ENCODE results near the gene PIP5K1C. TPM values are rescaled to one million over a fixed set of nuclear protein-coding genes. Genes with fewer than 3 reads are reported as not detected.

The PIP5K1C gene
- total RNA-seq, 1 donor from 2014 or later = 11.7 TPM

GRCh38 chr19:3615524-3616135 is 84.6 kb downstream of the PIP5K1C start:
- H3K4me3 ChIP-seq (ENCODE audit: low read depth, low read length) = no peak overlapping the region
- DNase-seq (ENCODE audit: low read depth) = no peak
- TF ChIP-seq CTCF (conservative IDR thresholded peaks at IDR 0.05; ENCODE audit: low read depth, low read length) = no peak

GRCh38 chr19:3614858-3615505 is 85.3 kb downstream of the PIP5K1C start:
- DNase-seq (ENCODE audit: low read depth) = no peak
- no peak overlapping the region for H3K4me3 ChIP-seq (ENCODE audit: low read depth, low read length)
- TF ChIP-seq CTCF (conservative IDR thresholded peaks at IDR 0.05; ENCODE audit: low read depth, low read length) = no peak

GRCh38 chr19:3613818-3614661 is 86.2 kb downstream of the PIP5K1C start:
- no peak overlapping the region for H3K4me3 ChIP-seq (ENCODE audit: low read depth, low read length)
- TF ChIP-seq CTCF (conservative IDR thresholded peaks at IDR 0.05; ENCODE audit: low read depth, low read length) = no peak
- DNase-seq (ENCODE audit: low read depth) = no peak

GRCh38 chr19:3612901-3613741 is 87.1 kb downstream of the PIP5K1C start:
- no peak for TF ChIP-seq CTCF (conservative IDR thresholded peaks at IDR 0.05; ENCODE audit: low read depth, low read length)
- H3K4me3 ChIP-seq (ENCODE audit: low read depth, low read length) = no peak overlapping the region
- no peak for DNase-seq (ENCODE audit: low read depth)

GRCh38 chr19:3612330-3612729 is 87.9 kb downstream of the PIP5K1C start:
- no peak overlapping the region for H3K4me3 ChIP-seq (ENCODE audit: low read depth, low read length)
- TF ChIP-seq CTCF (conservative IDR thresholded peaks at IDR 0.05; ENCODE audit: low read depth, low read length) = no peak
- DNase-seq (ENCODE audit: low read depth) = no peak

- TF ChIP-seq CTCF (conservative IDR thresholded peaks at IDR 0.05; ENCODE audit: low read depth, low read length) = no peak
- H3K4me3 ChIP-seq (ENCODE audit: low read depth, low read length) = no peak overlapping the region
- no peak for DNase-seq (ENCODE audit: low read depth)
Observed at GRCh38 chr19:3611841-3612240, 88.4 kb downstream of the PIP5K1C start.

Data from epithelial cell of proximal tubule (primary cell).